Skin of body (tissue), 2 donors: ENCODE measurements around the gene DOP1A. TPM values are rescaled to one million over a fixed set of nuclear protein-coding genes. Genes with fewer than 3 reads are reported as not detected.
A peak's percentile ranks its signal among the peaks of the same experiment; 100 is the strongest.

Experiments
- DNase-seq: peaks from one replicate; lab custom pipeline; 2025; lab: John Stamatoyannopoulos, UW
- total RNA-seq: library from RNA; depleted of rRNA; stranded (reverse); fragments of >200 nt; gene quantifications from one replicate; pipeline ENCODE4 v1.2.3, GENCODE V29; 2014

DOP1A gene
- 55.6 TPM for total RNA-seq

- peak; percentile 94 for DNase-seq
These were observed at the start of gene DOP1A for GRCh38 chr6:83067448-83068439. DOP1A (plus strand) TSS chr6:83067671; CDS start chr6:83096978, 29,307 bp downstream.

GRCh38 chr6:83019741-83020140 lies 47.7 kb upstream of the DOP1A start:
- DNase-seq, result no peak

- DNase-seq, result no peak
These were observed 35.8 kb upstream of the DOP1A start for GRCh38 chr6:83031689-83032088.

- no peak for DNase-seq
These were observed 29.2 kb upstream of the DOP1A start for GRCh38 chr6:83038246-83038645.

GRCh38 chr6:83042467-83043053 lies 24.9 kb upstream of the DOP1A start:
- DNase-seq, result no peak

- DNase-seq, result peak; percentile 54
These were observed 23.2 kb upstream of the DOP1A start for GRCh38 chr6:83044091-83044768.

GRCh38 chr6:83047065-83047754 lies 20.3 kb upstream of the DOP1A start:
- no peak for DNase-seq

- DNase-seq, result peak; percentile 33
These were observed 15.9 kb upstream of the DOP1A start for GRCh38 chr6:83051377-83052172.

GRCh38 chr6:83053678-83054077 lies 13.8 kb upstream of the DOP1A start:
- DNase-seq, result no peak

GRCh38 chr6:83055366-83055964 lies 12.0 kb upstream of the DOP1A start:
- DNase-seq, result peak; percentile 57

GRCh38 chr6:83057705-83058321 lies 9.7 kb upstream of the DOP1A start:
- DNase-seq, result peak; percentile 42

GRCh38 chr6:83061190-83061589 lies 6.3 kb upstream of the DOP1A start:
- DNase-seq, result no peak

- no peak for DNase-seq
These were observed 5.2 kb upstream of the DOP1A start for GRCh38 chr6:83062225-83062624.

GRCh38 chr6:83065511-83066192 lies 1.8 kb upstream of the DOP1A start, which contains the start of gene UBE3D:
UBE3D (minus strand) TSS chr6:83065841; CDS start chr6:83065718, 123 bp downstream.
- DNase-seq, result peak; percentile 79

GRCh38 chr6:83068616-83069015 lies 1.1 kb downstream of the DOP1A start:
- no peak for DNase-seq

GRCh38 chr6:83069633-83070032 lies 2.2 kb downstream of the DOP1A start:
- no peak for DNase-seq

GRCh38 chr6:83071023-83071422 lies 3.6 kb downstream of the DOP1A start:
- no peak for DNase-seq

- no peak for DNase-seq
These were observed 4.2 kb downstream of the DOP1A start for GRCh38 chr6:83071707-83072106.

GRCh38 chr6:83072726-83073125 lies 5.3 kb downstream of the DOP1A start:
- DNase-seq, result no peak
